ENCODE results near the gene GPNMB.

Gene GPNMB

DNA sequence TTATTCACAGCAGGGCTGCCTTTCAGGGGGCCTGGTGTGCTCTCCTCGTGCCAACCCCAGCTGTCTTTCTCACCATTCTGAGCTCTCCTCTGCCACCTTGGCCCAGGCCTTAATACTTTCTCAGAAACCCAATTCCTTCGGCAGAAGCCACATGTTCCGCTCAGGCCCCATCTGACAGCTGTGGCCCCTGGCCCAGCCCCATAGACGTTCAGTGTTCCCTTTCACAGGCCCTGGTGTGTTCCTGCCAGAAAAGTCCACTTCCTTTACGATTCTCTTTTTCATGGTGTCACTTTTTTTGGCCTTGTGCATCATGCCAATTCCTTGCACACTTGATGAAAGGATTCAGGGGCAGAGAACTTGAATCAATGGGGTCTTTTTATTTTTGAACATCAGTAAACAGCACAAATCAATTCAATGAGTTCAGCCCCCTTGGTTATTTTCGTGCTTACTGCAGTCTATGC, 15.9 kb upstream of the GPNMB start:
- DNase-seq (ENCODE audit: low spot score): no peak

DNA sequence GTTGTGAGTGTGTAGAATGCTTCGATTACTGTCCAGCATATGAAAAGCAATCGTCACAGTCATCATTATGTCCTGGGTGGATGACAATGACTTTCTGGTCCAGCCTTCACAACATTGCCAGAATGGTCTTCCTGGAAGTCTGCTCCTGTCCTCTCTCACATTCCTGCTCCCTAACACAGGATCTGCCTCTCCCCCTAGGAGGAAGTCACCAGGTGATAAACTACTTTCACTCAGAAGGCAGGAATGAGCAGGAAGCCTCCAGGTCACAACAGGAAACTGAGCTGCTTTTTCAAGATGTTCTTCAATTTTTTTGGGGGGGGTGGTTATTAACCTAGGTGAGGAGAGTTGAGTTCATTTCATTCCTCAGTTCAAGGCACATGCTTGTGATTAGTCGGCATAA, 13.6 kb upstream of the GPNMB start:
- DNase-seq (ENCODE audit: low spot score): no peak

DNA sequence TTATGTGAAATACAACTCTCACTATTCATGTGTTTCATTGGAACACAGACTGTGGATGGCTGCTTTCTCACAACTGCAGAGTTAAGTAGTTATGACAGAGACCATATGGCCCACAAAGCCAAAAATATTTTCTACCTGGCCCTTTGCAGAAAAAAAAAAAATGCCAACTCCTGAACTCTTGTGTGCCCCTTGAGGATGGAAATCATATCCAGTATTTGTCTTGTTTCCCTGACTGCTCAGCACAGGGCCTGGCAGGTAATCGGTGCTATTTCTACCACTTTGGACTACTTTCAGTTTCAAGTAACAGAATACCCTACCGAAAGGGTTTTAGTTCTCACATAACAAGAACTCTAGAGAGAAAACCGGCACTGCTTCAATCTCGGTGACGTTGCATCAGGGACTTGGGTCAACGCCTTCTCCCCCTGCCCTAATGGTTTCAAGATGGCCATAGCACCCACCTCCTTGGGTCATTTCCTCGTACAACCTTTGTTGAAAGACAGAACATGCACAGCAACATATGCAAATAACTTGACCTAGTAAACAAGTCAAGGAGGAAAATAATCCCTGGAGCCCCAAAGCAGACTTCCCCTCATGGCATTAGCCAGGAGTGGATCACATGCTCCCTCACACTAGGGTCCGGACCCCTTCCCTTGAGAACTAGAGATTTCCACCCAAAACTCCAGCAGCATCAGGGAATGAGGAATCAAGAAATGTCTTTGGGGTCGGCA, 11.8 kb upstream of the GPNMB start:
- peak; percentile 11 for DNase-seq (ENCODE audit: low spot score)

DNA sequence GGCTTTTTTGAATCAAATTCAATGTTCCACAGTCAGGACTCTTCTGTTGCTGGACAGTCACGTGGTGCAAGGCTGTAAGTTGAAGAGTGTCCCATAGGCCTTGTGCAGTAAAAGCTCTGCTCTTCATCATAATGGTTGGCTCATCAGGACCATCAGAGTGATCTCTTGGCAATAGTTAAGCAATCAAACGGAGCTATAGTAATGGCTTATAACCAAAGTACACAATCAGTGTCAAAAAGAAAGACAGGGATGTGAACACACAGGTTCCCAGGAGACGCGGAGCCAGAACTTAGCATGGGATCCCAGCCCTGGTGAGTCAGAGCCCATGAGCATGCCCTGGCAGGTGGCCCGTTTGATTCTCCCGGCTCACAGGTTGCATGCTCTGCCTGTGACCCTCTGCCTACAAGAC, 10.8 kb upstream of the GPNMB start:
- DNase-seq (ENCODE audit: low spot score): peak; percentile 49

DNA sequence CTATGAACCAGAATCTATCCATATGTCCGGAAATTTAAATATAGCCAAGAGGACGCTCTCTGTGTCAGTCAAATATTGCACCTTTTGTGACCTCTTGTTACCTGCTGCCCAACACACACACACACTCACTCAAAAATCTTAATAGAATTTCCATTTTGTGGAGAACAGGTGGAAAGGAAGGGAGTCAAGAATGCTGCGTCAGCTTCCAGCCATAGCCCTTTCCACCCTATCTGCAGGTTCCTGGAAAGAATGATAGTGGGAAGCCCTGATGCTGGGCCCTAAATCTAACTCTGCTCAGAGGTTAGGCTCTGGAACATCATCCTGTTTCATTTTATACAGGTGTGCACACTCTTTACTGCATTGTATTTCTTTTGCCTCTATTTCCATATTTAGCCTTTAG, 9.6 kb upstream of the GPNMB start:
- DNase-seq (ENCODE audit: low spot score): no peak

DNA sequence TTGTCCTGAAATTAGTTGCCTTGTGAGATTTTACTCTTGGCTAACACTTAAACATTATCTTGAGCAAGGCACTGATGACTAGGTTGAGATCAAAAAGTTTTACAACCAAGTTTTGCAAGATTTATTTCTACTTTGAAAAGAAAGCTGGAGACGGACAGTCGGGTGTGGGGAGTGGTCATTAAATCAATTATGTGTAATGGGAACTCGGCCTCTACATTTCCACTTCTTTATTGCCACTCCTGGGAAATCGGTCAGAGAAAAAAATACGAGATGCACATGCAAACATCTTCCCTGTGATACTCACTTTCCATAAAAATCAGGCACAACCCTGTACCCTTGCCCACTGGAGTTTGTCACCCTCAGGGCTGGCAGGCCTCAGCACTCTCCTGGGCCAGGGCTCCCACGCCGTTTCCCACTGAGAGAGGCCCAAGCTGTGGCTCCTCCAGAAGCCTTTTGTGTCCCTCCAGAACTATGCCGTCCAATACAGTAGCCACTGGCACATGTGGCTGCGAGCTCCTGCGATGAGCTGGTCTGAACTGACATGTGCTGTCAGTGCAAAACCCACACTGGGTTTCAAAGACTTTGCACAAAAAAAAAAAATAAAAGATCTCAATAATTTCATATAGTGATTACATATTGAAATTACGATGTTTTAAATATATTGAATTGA, 7.5 kb upstream of the GPNMB start:
- DNase-seq (ENCODE audit: low spot score): no peak

DNA sequence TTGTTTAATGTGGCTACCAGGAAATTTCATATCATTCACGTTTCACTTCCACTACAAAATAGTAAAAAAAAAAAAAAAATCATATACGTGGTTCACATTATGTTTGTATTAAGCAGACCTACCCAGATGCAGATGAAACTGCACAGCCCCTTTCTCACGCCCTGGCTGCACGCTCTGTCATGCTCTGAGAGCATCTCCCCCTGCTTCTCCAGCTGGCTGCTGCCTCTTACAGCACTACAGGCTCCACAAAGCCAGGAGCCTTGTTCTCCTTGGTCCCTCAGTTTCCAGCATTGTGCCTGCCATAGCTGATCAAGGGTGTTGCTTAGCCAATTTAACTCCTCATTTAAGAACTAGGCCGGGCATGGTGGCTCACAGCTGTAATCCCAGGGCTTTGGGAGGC, 6.9 kb upstream of the GPNMB start:
- no peak for DNase-seq (ENCODE audit: low spot score)

DNA sequence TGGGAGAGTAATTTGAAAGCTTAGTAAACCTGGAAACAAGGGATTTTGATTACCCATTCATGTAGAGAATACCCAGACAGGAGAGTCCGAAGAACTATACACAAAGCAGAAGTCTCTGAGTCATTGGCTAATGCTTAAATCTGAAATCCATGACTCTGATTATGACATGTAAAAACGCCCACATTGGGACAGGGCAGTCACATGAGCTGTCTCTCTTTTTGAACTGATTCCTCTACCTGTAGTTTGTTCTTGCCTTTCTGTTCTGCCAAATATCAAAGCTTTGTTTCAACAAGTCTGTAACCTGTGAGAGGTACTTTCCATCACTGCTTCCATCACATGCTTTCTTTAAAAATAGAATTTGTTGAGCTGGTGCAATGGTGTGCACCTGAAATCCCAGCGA, 4.3 kb upstream of the GPNMB start:
- DNase-seq (ENCODE audit: low spot score): no peak

DNA sequence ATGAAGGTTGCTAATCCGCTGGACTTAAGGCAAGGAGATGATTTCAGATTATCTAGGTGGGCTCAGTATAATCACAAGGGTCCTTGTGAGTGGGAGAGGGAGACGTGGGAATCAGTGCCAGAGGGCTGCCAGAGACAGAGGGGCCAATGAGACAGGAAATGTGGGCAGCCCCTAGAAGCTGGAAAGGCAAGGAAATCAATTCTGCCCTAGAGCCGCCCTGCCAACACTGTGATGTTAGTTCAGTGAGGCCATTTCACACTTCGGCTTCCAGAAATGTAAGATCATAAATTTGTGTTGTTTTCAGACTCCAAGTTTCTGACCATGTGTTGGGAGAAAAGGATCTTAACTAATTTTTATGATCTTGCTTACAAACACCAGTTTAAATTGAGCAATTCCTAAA, 3.6 kb upstream of the GPNMB start:
- DNase-seq (ENCODE audit: low spot score): no peak

DNA sequence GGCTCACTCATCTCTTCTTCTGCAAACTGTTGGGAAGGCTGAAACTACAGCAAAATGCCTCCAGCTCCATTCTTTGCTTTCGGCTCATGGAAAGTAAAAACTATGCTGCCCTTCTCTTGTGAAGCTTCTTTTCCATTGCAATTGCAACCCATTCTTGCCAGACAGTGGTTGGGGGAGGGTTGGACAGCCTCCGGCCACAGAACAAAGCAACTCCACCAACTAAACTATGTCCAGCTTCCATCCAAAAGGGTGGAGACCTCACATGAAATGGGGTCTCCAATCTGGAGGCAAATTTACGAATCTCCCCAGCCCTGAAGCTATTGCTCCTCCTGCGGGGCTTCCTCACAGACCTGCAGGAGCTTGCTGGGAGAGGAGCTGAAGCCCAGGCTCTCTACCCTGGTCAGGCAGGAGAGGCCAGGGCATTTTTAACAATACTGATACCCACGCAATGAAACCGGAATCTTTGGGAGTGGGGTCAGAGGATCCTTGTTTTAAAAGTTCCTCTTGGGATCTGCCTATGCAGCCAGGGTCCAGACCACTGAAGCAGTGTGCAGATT, 549 bp downstream of the GPNMB start:
- no peak for DNase-seq (ENCODE audit: low spot score)

DNA sequence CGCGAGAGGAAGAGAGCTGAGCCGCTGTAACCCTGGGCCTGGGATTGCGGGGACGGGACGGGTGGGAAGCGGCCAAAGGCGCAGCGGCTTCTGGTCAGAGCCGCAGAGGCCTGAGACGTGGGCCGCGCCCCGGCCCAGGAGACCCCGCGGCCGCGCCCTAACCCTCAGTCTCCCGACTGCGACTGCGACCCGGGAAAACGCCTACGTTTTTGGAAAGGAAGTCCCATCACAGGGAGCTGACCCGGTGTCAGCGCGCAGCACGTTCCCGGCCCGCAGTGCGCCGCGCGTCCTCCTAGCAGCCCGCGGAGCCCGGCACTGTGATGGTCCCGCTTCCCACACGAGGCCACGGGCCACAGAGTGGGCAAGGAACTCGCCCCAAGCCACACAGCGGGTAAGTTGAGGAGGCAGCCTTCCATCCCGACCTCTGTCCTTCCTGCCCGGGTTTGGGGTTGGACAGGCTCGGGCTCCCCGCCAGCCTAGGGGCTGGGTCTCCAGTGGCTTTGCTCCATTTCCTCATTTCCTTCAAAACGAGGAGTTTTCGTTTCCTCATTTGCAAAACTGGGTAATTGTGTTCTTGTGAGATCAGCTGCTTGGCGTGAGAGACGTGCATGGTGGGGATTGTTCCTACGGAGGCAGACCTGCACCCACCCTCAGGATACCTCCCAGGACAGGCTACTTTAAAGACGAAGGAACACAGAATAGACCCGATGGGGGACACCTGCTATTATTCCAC, 1.2 kb downstream of the GPNMB start:
- DNase-seq (ENCODE audit: low spot score): no peak

DNA sequence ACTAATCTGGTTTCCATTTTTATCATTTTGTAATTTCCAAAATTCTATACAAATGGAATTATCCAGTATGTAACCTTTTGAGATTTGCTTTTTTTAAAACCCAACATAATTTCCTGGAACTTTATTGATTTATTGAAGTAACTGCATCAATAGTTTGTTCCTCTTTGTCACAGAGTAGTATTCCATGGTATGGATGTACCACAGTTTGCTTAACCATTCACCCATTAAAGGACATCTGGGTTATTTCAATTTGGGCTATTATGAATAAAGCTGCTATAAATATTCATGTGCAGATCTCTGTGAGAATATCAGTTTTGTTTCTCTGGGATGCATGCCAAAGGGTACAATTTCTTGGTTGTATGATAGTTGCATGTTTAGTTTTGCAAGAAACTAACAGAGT, 2.9 kb downstream of the GPNMB start:
- DNase-seq (ENCODE audit: low spot score): no peak

DNA sequence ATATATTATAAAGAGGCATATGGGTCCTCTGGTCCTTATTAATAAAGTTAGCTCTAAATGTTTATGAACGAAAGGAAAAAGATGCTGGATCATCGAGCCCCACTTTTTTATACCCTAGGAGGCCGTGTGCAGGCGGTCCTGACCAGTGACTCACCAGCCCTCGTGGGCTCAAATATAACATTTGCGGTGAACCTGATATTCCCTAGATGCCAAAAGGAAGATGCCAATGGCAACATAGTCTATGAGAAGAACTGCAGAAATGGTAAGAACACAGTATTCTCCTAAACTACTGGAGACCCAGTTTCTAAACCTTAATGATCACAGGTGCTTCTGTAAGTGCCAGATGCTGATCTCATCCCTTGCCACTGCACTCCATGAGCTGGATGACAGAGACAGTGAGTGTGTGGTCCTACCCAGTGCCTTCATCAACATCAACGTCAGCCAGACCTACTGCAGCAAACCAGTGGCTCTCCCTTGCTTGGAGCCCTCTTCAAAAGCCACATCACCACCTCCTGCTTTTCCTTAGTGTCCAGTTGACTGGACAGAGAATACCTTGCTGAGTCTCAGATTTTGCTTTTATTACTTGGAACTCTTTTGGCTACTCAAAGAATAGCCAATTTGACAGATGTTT, 7.6 kb downstream of the GPNMB start:
- DNase-seq (ENCODE audit: low spot score): peak; percentile 20

DNA sequence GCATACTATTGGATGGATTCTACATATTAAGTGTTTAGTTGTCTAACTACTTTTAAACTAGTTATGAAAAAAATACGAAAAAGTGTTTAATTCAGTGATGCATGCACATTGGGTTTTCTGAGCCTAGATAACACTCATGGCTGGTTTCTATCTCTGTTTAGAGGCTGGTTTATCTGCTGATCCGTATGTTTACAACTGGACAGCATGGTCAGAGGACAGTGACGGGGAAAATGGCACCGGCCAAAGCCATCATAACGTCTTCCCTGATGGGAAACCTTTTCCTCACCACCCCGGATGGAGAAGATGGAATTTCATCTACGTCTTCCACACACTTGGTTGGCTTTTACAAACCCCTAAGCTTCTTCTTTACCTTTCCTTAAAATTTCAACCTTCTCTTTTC, 10.2 kb downstream of the GPNMB start:
- DNase-seq (ENCODE audit: low spot score): no peak

DNA sequence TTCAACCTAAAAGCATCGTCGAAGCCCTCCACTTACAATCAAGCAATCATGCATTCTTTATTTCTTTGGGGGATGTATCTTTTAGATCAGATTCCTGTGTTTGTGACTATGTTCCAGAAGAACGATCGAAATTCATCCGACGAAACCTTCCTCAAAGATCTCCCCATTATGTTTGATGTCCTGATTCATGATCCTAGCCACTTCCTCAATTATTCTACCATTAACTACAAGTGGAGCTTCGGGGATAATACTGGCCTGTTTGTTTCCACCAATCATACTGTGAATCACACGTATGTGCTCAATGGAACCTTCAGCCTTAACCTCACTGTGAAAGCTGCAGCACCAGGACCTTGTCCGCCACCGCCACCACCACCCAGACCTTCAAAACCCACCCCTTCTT, 13.8 kb downstream of the GPNMB start:
- no peak for DNase-seq (ENCODE audit: low spot score)

DNA sequence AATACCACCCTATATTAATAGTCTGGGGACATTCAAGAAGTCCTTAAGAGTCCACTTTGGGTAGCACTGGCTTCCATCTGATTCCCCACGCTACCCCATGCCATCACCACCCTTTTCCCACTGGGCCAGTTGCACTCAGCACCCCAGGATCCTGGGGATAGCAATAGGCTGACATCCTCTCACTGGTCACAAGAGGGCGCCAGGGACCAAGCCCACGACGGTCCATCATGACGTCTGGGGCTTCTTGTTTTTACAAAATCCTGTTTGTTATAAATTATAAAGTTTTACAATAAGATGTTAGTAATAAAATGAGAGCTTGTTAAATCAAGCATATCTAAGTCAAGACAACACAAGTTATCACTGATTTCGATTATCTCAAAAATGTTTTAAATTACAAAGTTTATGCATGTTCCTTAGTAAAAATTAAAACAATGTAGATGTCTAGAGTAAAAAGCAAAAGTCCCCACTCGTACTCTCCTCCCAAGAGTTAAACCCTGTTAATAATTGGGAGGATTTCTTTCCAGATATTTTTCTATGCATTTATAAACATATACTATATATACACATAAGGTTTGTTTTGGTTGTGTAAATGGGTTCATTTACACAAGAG, 15.4 kb downstream of the GPNMB start:
- DNase-seq (ENCODE audit: low spot score): peak; percentile 72

DNA sequence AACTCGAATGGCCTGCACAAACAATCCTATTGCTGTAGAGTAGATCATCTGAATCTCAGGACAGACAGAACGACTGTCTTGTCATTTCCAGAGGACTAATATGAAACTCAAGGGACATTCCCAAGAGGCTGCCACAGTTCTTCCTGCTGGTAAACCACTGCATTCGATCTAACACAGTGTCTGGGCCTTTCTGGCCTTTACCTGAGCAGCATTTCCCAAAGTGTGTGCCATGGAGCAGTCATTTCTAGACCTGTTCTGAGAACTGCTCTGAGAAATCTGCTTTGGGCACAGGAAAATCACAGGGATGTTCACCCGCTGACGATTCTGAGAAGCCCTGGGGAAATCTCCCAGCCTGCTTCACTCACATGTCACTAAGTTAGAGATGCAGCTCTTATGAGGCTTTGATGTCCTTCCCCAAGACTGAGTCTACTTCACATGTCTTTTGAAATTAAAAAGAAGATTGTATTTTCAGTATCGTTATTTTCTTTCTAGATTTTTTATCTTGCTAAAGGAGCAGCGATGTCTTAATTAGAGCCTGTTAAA, 18.4 kb downstream of the GPNMB start:
- DNase-seq (ENCODE audit: low spot score): no peak

DNA sequence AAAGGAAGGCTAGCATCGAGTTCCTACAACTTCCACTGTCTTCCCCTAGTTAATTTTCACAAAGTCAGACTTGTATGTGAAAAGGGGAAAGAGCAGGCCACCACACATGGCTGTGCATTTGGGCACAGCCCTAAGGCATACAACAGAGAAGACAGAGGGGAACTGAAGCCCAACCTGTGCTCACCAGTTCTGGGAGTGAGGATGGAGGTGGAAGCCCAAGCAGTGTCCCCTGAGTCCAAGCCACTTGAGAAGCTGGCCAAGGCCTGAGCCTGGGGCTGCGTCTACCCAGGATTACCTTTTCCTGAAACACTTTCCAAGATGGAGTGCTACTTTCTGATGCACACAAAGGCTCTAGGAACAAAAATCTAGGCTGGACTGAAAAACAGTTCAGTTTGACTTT, 20.3 kb downstream of the GPNMB start:
- no peak for DNase-seq (ENCODE audit: low spot score)

DNA sequence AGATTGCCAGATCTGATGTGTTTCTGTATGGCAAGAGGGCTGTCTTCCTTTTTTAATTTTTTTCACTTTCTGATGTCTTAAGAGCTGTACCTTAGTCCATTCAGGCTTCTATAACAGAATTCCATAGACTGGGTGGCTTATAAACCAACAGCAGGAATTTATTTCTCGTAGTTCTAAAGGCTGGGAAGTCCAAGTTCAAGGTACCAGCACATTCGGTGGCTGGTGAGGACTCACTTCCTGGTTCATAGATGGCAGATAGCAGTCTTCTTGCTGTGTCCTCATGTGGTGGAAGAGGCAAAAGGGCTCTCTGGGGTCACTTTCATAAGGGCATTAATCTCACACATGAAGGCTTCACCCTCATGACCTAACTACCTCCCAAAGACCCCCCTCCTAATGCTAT, 20.8 kb downstream of the GPNMB start:
- DNase-seq (ENCODE audit: low spot score): no peak

DNA sequence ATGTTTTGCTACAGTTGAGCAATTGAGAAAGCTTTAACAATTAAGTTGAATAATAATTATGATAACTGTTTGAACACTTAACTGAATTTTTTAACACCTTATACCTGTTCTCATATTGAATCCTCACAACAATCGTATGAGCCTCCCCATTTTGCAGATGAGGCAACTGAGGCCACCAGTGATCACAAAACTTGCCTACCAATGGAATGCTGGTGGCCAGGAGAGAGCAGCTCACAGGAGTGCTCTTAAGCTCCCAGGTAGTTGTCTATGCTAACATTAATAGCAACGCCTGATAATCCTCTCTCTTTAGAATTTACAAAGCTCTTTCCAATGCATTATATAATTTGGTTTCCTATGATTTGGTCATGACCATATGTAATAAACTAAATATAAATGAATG, 21.6 kb downstream of the GPNMB start:
- no peak for DNase-seq (ENCODE audit: low spot score)

DNA sequence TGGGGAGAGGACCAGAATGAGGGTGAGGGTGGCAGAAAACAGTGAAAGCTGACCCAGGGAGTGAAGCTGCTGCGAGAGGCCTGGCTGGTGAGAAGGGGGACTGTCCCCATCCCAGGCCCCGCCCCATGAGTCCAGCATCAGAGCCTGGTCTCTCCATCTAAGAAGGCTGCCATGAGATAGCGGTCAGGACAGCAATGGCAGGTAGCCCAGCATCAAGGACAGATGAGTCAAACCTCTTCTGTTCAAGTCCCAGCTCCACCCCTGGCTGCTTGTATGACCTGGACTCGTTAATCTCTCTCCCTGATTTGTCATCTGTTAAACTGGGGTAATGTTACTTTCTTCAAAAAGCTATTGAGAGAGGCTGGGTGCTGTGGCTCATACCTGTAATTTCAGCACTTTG, 22.2 kb downstream of the GPNMB start:
- DNase-seq (ENCODE audit: low spot score): no peak

DNA sequence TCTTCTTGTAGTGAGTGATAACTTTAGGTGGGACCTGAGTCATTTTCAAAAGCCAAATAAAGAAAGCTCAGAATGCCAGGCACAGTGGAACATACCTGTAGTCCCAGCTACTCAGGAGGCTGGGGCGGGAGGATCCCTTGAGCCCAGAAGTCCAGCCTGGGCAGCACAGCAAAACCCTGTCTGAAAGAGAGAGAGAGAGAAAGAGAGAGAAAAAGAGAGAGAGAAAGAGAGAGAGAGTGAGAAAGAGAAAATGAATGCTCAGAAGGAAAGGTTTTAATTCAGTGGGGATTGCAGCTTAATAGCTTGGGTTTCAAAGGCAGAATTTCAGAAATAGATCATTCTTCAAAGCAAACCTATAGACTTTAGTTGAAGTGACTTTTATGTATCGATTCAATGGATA, 25.7 kb downstream of the GPNMB start:
- DNase-seq (ENCODE audit: low spot score): no peak

All from LoVo (cell line).